Tibial artery (tissue), 4 donors: ENCODE results near the gene IDS.
"Not testable (repeated sequence)": the region's sequence is repeated elsewhere in the genome, so short reads cannot be mapped to it uniquely, and the experiment has no call there.

ENCODE experiments used
- DNase-seq, 2 donors: peaks; one replicate each; pipeline ENCODE4 v3.0.0-alpha.2; 2019
- H3K27ac ChIP-seq, 2 donors: fragments of 200-600 bp; sonication (generic) in 1 of 2; 1 replicate in 1 of 2; 2 replicates in 1 of 2; pipeline ENCODE4 v1.5.1; 2018 to 2019; ENCODE audit warnings: mild to moderate bottlenecking in 1 of 2
- H3K27me3 ChIP-seq, 2 donors: fragments of 200-600 bp; sonication (generic) in 1 of 2; one replicate each; pipeline versions ENCODE4 v1.5.1 to v1.6.0; 2016 to 2019
- H3K36me3 ChIP-seq, 3 donors: fragments of 200-600 bp; sonication (generic) in 2 of 3; one replicate each; pipeline ENCODE4 v1.5.1; 2016 to 2019; ENCODE audit warnings: mild to moderate bottlenecking in 2 of 3
- H3K4me1 ChIP-seq, 4 donors: fragments of 200-600 bp; sonication (generic) in 2 of 4; 1 replicate in 3 of 4; 2 replicates in 1 of 4; pipeline ENCODE4 v1.5.1; 2016 to 2019
- H3K4me3 ChIP-seq, 2 donors: fragments of 200-600 bp; sonication (generic) in 1 of 2; 1 replicate in 1 of 2; 2 replicates in 1 of 2; pipeline ENCODE4 v1.5.1; 2018 to 2019; ENCODE audit warnings: mild to moderate bottlenecking in 2 of 2
- H3K9me3 ChIP-seq, 3 donors: fragments of 200-600 bp; sonication (generic) in 1 of 3; one replicate each; pipeline ENCODE4 v1.5.1; 2016 to 2019
- intact Hi-C: fragments of 100-400 bp; cut with DNase I; formaldehyde crosslinking; loops from one replicate; pipeline ENCODE4 v1.15.0; 2023; ENCODE audit warnings: low total_unique reads
- TF ChIP-seq, protein P1 (sequence below), 2 experiments: fragments of 200-600 bp in 1 of 2; fragments of 450-650 bp in 1 of 2; IDR thresholded peaks; one replicate each; pipeline ENCODE4 v1.5.1; 2017 to 2019; ENCODE audit warnings: antibody characterized with exemption in 2 of 2, mild to moderate bottlenecking in 1 of 2, moderate library complexity in 1 of 2

Gene IDS

DNA sequence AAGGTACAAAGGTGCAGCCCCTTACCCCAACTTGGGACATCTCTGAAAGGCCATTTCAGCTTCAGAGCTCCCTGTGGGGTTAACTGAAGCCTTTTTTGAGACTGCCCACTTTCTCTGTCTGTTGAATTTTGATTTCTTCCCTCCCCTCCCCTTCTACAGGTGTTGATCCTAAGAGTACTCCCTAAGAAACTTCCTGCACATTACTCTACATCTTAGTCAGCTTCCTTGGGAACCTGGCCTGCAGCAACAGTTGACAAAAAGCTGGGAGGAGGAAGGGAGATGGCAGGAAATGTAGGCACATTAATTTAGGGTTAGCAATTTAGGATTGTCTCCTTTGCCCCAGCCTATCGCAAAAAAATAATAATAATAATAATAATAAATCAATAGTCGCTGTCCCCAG, 1.2 kb upstream of the IDS start:
- H3K4me1 ChIP-seq, result peaks cover 0 to 9% (median 3%) of the 10 kb centered on the region in 4 donors
- H3K36me3 ChIP-seq, result peaks cover 4 to 10% (median 5%) of the 10 kb centered on the region in 3 donors
- intact Hi-C loops, result no loop called here
- H3K27me3 ChIP-seq, result no peaks in the 10 kb centered on the region
- no peak for DNase-seq
- no peaks in the 10 kb centered on the region for H3K9me3 ChIP-seq
- no peak overlapping the region for H3K4me3 ChIP-seq
- TF ChIP-seq, protein P1, sequence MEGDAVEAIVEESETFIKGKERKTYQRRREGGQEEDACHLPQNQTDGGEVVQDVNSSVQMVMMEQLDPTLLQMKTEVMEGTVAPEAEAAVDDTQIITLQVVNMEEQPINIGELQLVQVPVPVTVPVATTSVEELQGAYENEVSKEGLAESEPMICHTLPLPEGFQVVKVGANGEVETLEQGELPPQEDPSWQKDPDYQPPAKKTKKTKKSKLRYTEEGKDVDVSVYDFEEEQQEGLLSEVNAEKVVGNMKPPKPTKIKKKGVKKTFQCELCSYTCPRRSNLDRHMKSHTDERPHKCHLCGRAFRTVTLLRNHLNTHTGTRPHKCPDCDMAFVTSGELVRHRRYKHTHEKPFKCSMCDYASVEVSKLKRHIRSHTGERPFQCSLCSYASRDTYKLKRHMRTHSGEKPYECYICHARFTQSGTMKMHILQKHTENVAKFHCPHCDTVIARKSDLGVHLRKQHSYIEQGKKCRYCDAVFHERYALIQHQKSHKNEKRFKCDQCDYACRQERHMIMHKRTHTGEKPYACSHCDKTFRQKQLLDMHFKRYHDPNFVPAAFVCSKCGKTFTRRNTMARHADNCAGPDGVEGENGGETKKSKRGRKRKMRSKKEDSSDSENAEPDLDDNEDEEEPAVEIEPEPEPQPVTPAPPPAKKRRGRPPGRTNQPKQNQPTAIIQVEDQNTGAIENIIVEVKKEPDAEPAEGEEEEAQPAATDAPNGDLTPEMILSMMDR (IDR thresholded peaks at IDR 0.05), result no peak
- H3K27ac ChIP-seq, result no peak overlapping the region

DNA sequence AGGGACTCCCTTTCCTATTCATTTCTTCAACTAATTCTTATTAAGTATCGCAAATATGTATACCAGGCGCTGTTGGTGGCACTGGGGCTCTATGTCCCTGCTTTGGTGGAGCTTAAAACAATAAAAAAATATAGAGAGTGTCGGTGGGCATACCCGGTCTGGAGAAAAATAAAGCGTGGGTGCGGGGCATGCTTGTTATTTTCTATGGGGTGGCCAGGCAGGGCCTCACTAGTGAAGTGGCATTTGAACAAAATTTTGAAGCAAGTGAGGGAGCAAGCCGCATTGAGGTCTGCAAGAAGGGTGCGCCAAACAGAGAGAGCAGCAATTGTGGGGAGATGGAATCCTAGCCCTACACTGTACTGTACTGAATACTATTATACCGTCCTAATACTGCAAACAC, 565 bp upstream of the IDS start:
- DNase-seq, result no peak
- TF ChIP-seq, protein P1 (IDR thresholded peaks at IDR 0.05), result no peak
- peaks cover 0 to 9% (median 3%) of the 10 kb centered on the region in 4 donors for H3K4me1 ChIP-seq
- peak overlapping the region; percentile 93 to 95 for H3K27ac ChIP-seq
- intact Hi-C loops, result no loop called here
- H3K27me3 ChIP-seq, result no peaks in the 10 kb centered on the region
- H3K9me3 ChIP-seq, result no peaks in the 10 kb centered on the region
- H3K36me3 ChIP-seq, result peaks cover 4 to 16% (median 12%) of the 10 kb centered on the region in 3 donors
- H3K4me3 ChIP-seq, result peak overlapping the region; percentile 76 to 83

DNA sequence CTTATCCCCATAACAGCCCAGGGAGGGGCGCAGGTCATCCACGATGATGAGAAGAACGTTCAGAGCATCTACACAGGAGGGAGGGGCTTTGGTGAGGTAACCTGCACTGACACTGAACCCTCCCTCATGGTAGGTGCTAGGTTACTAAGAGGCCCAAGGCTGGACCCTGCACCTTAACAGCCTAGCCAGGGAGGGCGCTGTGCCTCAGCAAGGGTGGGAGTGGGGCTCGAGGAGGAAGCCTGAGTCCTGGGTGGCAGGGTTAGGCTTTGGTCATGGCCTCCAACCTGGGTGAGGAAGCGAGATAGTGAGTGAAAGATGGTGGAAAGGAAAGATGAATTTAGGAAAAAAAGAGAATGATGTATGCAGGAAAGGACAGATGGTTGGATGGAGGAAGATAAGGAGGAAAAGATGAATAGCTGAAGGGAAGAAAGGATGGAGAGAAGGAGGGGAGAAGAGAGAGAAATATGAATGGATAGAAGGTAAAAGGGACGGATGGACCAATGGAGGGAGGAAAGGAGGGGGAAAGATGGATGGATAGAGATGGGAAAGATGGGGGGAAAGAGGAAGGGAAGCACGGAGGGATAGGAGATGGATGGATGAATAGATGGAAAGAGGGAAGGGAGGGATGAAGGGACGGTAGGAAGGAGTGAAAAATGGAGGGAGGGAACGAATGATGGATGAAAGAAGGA, 736 bp downstream of the IDS start:
- Histone ChIP-seq H3K27ac (peak overlapping the region; percentile 93 to 95), H3K9me3 (no peaks in the 10 kb centered on the region), H3K4me1 (peaks cover 0 to 9% (median 3%) of the 10 kb centered on the region in 4 donors), H3K27me3 (no peaks in the 10 kb centered on the region), H3K36me3 (peaks cover 4 to 21% (median 16%) of the 10 kb centered on the region in 3 donors), H3K4me3 (peak overlapping the region; percentile 76 to 83)
- peak in 1 of 2 donors; percentile 22 for DNase-seq
- intact Hi-C loops, result no loop called here
- TF ChIP-seq, protein P1 (IDR thresholded peaks at IDR 0.05), result no peak

DNA sequence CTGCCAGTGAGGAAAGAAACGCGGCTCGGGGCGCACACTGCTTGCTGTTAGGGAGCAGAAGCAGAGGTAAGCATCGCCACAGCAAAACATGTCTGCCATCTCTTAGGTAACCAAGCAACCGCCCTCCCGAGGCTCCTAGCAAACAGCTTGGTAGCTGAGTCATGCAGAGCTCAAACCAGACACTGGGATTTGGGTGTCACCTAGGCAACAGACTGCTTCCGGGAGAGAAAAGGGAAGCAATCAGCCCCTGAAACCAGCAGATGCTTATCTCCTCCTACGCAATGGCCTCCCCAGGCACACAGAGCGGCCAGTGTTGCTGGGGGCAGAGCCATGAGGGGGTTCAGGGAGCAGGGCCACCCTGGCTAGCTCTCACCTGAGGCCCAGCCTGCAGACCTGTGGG, 1.7 kb downstream of the IDS start:
- peak overlapping the region; percentile 76 to 83 for H3K4me3 ChIP-seq
- H3K9me3 ChIP-seq, H3K4me1 ChIP-seq, H3K27me3 ChIP-seq, intact Hi-C loops: not testable (repeated sequence)
- DNase-seq, result peak; percentile 45 to 69
- H3K36me3 ChIP-seq, result peaks cover 4 to 21% (median 17%) of the 10 kb centered on the region in 3 donors
- peak overlapping the region; percentile 93 to 95 for H3K27ac ChIP-seq

DNA sequence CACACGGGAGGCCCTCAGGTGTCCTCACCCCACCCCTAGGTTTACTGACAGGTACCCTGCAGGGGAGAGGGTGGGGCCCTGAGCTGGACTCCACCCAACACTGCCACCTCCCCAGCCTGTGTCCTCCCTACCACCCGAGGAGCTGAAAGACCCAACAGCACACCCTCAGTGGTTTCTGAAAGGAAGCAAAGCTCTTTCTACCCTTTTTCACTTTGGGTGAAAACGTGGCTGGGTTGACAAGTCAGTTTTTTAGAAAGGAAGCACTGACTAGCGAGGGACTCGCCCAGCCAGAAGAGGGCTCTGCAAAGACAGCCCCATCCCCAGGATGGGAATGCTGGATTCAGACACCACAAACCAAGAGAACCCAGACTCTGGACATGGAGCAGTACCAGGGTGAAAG, 2.2 kb downstream of the IDS start:
- DNase-seq, H3K9me3 ChIP-seq, H3K27me3 ChIP-seq, intact Hi-C loops, H3K4me1 ChIP-seq, H3K4me3 ChIP-seq: not testable (repeated sequence)
- Histone ChIP-seq H3K27ac (peak overlapping the region in 1 of 2 donors; percentile 28), H3K36me3 (peaks cover 6 to 23% (median 22%) of the 10 kb centered on the region in 3 donors)

DNA sequence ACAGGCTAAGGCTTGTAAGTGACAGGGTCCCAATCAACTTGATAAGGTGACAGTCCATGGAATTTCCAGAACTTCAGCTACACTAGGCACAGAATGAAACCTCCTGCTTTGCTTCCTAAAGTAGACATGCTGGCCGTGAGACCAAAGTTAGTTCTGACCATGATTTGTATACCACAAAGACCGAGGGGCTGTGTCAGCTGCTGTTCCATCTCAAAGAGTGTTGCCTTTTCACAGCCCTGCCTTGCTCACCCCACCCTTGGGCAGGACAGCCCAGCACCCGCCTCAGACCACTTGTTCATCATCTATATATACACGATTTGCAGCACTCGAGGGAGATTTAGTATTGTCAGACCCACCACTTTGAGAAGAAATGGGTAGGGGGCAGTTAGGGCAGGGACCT, 5.3 kb downstream of the IDS start:
- intact Hi-C loops, result no loop called here
- peaks cover 32 to 54% (median 51%) of the 10 kb centered on the region in 3 donors for H3K36me3 ChIP-seq
- no peak for DNase-seq
- H3K27me3 ChIP-seq, result no peaks in the 10 kb centered on the region
- no peaks in the 10 kb centered on the region for H3K9me3 ChIP-seq
- peaks cover 0 to 13% (median 0%) of the 10 kb centered on the region in 4 donors for H3K4me1 ChIP-seq
- no peak overlapping the region for H3K4me3 ChIP-seq
- H3K27ac ChIP-seq, result no peak overlapping the region
- TF ChIP-seq, protein P1 (IDR thresholded peaks at IDR 0.05), result no peak
